ENCODE results near the gene CACNB1.

GRCh38 chr17:39126436-39126835 is 71.0 kb downstream of the CACNB1 start:
- no peak for TF ChIP-seq CTCF (conservative IDR thresholded peaks at IDR 0.05)
- no peak for TF ChIP-seq ZFX (IDR thresholded peaks at IDR 0.05)
